GM13976 (cell line): ENCODE results near the gene BRAT1.

Experiments used
- DNase-seq: peaks from one replicate; pipeline ENCODE4 v3.0.0; 2012; ENCODE audit warnings: low spot score
- CTCF ChIP-seq: IDR thresholded peaks from 2 replicates; pipeline ENCODE4 v1.5.1; 2012; ENCODE audit warnings: borderline replicate concordance, mild to moderate bottlenecking; ENCODE audit not compliant: insufficient read depth; ENCODE audit errors: extremely low read depth, missing control alignments, control extremely low read depth
- in situ Hi-C: fragments of 300-500 bp; cut with MboI; formaldehyde crosslinking; loops from one replicate; pipeline ENCODE4 v1.12.0; 2022; ENCODE audit warnings: low sequenced_read_pairs, mixed read lengths, inconsistent platforms; ENCODE audit not compliant: unreplicated experiment

BRAT1 gene

GRCh38 chr7:2546776-2547586 is 8.3 kb downstream of the BRAT1 start:
- no peak for DNase-seq
- no peak for TF ChIP-seq CTCF
- in situ Hi-C loops, result no loop called here

GRCh38 chr7:2545746-2546425 is 9.4 kb downstream of the BRAT1 start:
- in situ Hi-C loops, result no loop called here
- TF ChIP-seq CTCF, result no peak
- no peak for DNase-seq

- DNase-seq, result no peak
- in situ Hi-C loops, result no loop called here
- TF ChIP-seq CTCF, result no peak
Measured at GRCh38 chr7:2544541-2545188, 10.7 kb downstream of the BRAT1 start.

GRCh38 chr7:2542916-2543871 is 12.1 kb downstream of the BRAT1 start:
- no peak for DNase-seq
- TF ChIP-seq CTCF, result no peak
- in situ Hi-C loops, result no loop called here

GRCh38 chr7:2542011-2542915 is 13.1 kb downstream of the BRAT1 start:
- DNase-seq, result no peak
- TF ChIP-seq CTCF, result no peak
- in situ Hi-C loops, result no loop called here
